ENCODE measurements around the gene KRT23.

The KRT23 gene

DNA sequence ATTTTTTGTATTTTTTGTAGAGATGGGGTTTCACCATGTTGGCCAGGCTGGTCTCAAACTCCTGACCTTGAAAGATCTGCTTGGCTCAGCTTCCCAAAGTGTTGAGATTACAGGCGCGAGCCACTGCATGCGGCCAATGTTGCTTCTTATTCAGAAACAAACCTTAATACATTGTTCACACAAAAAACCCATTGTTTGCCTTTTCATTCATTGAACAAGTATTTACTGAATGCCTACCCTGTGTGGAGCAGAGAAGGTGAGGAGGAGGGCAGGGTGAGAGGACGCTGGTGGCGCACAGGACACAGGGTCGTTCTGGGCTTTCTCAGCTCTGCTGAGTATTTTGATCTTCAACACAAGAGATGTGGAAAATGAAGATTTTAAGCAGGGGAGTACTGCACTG lies 8.0 kb upstream of the KRT23 start:
- no peaks in the 10 kb centered on the region for H3K36me3 ChIP-seq (ENCODE audit: insufficient read depth, low read length)
- no peak overlapping the region for H3K4me3 ChIP-seq
- H3K27ac ChIP-seq, result no peak overlapping the region
- DNase-seq (ENCODE audit: low read depth, low spot score), result no peak
- H3K9ac ChIP-seq (ENCODE audit: insufficient read length), result no peak overlapping the region
- TF ChIP-seq FOXP2 (optimal IDR thresholded peaks at IDR 0.05; ENCODE audit: control extremely low read depth, extremely low read length, insufficient read depth) (no peak), POLR2AphosphoS5 (IDR thresholded peaks at IDR 0.05; ENCODE audit: borderline replicate concordance, low read depth, low read length) (no peak), EZH2 (IDR thresholded peaks at IDR 0.05) (no peak)
- no peaks in the 10 kb centered on the region for H3K9me3 ChIP-seq (ENCODE audit: low read depth, low read length)

DNA sequence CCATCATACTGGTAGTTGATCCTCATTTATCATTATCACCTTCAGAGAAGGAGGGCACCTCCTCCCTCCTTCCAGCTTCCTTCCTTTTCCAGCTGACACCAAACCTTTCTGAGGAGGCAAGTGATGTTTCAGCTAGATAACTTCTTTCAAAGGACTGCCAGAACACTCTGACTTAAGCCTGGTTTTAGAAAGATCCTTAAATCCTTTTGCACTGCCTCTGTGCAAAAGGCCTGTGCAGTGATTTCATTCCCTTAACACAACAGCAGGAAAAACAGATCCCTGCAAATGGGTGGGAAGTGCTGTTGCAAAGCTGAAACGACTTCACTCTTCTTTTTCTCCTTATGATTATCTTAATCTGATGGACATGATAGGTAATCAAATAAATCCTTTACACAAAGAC lies 7.1 kb upstream of the KRT23 start:
- Histone ChIP-seq H3K4me3 (no peak overlapping the region), H3K9me3 (ENCODE audit: low read depth, low read length) (no peaks in the 10 kb centered on the region), H3K9ac (ENCODE audit: insufficient read length) (no peak overlapping the region), H3K36me3 (ENCODE audit: insufficient read depth, low read length) (no peaks in the 10 kb centered on the region), H3K27ac (no peak overlapping the region)
- DNase-seq (ENCODE audit: low read depth, low spot score), result no peak
- TF ChIP-seq FOXP2 (optimal IDR thresholded peaks at IDR 0.05; ENCODE audit: control extremely low read depth, extremely low read length, insufficient read depth), result no peak
- no peak for TF ChIP-seq EZH2 (IDR thresholded peaks at IDR 0.05)
- TF ChIP-seq POLR2AphosphoS5 (IDR thresholded peaks at IDR 0.05; ENCODE audit: borderline replicate concordance, low read depth, low read length), result no peak

DNA sequence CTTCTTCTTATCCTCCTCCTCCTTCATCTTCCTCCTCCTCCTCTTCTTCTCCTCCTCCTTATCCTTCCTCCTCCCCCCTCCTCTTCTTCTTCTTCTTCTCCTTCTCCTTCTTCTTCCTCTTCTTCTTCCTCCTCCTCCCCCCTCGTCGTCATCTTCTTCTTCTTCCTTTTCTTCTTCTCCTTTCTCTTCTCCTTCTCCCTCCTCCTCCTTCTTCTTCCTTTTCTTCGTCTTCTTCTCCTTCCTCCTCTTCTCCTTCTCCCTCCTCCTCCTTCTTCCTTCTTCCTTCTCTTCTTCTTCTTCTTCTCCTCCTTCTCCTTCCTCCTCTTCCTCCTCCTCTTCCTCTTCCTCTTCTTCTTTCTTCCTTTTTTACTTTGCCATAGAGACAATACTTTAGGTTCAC lies 5.1 kb upstream of the KRT23 start:
- DNase-seq (ENCODE audit: low read depth, low spot score), result no peak
- no peak overlapping the region for H3K4me3 ChIP-seq
- no peaks in the 10 kb centered on the region for H3K9me3 ChIP-seq (ENCODE audit: low read depth, low read length)
- H3K9ac ChIP-seq (ENCODE audit: insufficient read length), result no peak overlapping the region
- H3K36me3 ChIP-seq (ENCODE audit: insufficient read depth, low read length), result no peaks in the 10 kb centered on the region
- TF ChIP-seq FOXP2 (optimal IDR thresholded peaks at IDR 0.05; ENCODE audit: control extremely low read depth, extremely low read length, insufficient read depth), result no peak
- TF ChIP-seq POLR2AphosphoS5 (IDR thresholded peaks at IDR 0.05; ENCODE audit: borderline replicate concordance, low read depth, low read length), result no peak
- no peak for TF ChIP-seq EZH2 (IDR thresholded peaks at IDR 0.05)
- no peak overlapping the region for H3K27ac ChIP-seq

DNA sequence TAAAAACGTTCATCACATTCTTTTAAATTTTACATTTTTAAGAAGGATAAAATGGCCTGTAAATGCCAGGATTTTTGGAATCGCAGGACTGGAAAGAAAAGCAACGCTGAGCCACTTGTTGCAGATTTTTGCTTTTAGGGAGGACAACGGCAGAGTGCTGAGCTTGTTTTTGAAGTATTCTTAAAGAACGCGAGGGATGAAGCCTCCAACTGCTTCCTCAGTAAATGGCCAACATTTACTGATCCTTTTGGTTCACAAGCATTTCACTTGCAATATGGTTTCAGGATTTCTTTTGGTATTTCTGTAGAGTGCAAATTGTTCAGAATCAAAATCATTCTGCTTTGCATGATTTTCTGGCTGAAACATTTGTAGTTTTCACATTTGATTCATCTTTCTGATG lies 2.8 kb upstream of the KRT23 start:
- Histone ChIP-seq H3K4me3 (no peak overlapping the region), H3K9ac (ENCODE audit: insufficient read length) (no peak overlapping the region), H3K27ac (no peak overlapping the region), H3K9me3 (ENCODE audit: low read depth, low read length) (no peaks in the 10 kb centered on the region), H3K36me3 (ENCODE audit: insufficient read depth, low read length) (no peaks in the 10 kb centered on the region)
- no peak for TF ChIP-seq POLR2AphosphoS5 (IDR thresholded peaks at IDR 0.05; ENCODE audit: borderline replicate concordance, low read depth, low read length)
- TF ChIP-seq EZH2 (IDR thresholded peaks at IDR 0.05), result no peak
- TF ChIP-seq FOXP2 (optimal IDR thresholded peaks at IDR 0.05; ENCODE audit: control extremely low read depth, extremely low read length, insufficient read depth), result no peak
- DNase-seq (ENCODE audit: low read depth, low spot score), result no peak

DNA sequence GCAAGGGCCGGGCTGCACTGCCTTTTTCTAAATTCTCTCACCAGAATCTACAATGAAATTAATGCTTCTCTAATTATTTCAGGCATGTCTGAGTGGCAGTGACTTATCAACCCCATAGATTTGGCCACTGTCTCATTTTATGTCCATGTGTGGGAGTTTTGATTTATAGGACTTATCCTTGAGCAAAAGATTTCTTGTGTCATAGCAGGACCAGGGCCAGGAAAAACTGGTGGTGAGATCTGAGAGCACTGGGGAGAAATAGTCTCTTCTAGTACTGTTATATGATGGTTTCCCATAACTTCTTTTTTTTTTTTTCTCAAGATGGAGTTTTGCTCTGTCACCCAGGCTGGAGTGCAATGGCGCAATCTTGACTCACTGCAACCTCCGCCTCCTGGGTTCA lies 1.5 kb upstream of the KRT23 start:
- no peaks in the 10 kb centered on the region for H3K9me3 ChIP-seq (ENCODE audit: low read depth, low read length)
- H3K36me3 ChIP-seq (ENCODE audit: insufficient read depth, low read length), result no peaks in the 10 kb centered on the region
- no peak overlapping the region for H3K27ac ChIP-seq
- DNase-seq (ENCODE audit: low read depth, low spot score), result no peak
- no peak overlapping the region for H3K9ac ChIP-seq (ENCODE audit: insufficient read length)
- TF ChIP-seq POLR2AphosphoS5 (IDR thresholded peaks at IDR 0.05; ENCODE audit: borderline replicate concordance, low read depth, low read length), result no peak
- no peak for TF ChIP-seq EZH2 (IDR thresholded peaks at IDR 0.05)
- TF ChIP-seq FOXP2 (optimal IDR thresholded peaks at IDR 0.05; ENCODE audit: control extremely low read depth, extremely low read length, insufficient read depth), result no peak
- no peak overlapping the region for H3K4me3 ChIP-seq

DNA sequence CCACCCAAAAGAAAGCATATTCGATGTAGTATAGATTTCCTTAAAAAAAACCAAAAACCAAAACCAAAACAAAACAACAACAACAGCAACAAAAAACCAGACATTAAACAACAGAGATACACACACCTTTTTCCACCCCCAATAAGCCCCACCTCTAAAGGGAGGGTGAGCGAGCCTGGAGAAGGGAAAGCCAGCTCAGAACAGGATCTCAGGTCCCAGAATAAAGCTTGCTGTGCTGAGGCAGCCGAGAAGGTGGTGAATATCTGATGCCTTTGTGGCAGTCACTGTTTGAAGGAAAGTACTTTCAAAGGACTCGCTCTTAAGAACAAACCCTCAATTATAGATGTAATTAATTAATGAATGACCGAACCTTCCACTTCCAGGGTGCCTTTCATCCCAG lies 470 bp downstream of the KRT23 start:
- H3K9ac ChIP-seq (ENCODE audit: insufficient read length), result no peak overlapping the region
- H3K36me3 ChIP-seq (ENCODE audit: insufficient read depth, low read length), result no peaks in the 10 kb centered on the region
- no peak for DNase-seq (ENCODE audit: low read depth, low spot score)
- TF ChIP-seq POLR2AphosphoS5 (IDR thresholded peaks at IDR 0.05; ENCODE audit: borderline replicate concordance, low read depth, low read length), result no peak
- no peak for TF ChIP-seq EZH2 (IDR thresholded peaks at IDR 0.05)
- no peak for TF ChIP-seq FOXP2 (optimal IDR thresholded peaks at IDR 0.05; ENCODE audit: control extremely low read depth, extremely low read length, insufficient read depth)
- H3K4me3 ChIP-seq, result no peak overlapping the region
- no peaks in the 10 kb centered on the region for H3K9me3 ChIP-seq (ENCODE audit: low read depth, low read length)
- H3K27ac ChIP-seq, result no peak overlapping the region

DNA sequence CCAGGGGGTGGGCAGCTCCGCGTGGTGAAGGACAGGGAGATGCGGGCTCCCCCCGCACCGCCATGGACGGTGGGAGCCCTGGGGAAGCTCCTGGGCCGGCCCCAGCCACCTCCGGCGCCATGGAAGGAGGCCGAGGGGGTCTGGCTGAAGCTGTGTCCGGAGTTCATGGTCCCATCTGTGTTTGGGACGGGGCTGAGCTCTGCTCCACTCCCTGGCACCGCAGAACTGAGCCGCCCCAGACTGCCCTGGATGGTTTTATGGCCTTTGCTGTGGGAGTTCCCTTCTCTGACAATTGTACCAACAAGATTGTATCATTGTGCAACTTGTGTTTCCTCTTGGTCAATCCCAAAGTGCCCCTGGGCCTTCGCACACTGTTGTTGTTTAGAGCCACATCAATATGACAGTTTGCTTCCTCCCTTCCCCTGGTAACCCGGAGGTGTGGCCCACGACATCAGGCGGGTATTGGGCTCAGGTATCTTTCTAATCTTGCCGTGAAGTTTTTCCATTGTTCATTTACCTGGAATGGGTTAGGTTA lies 942 bp downstream of the KRT23 start:
- Histone ChIP-seq H3K36me3 (ENCODE audit: insufficient read depth, low read length) (no peaks in the 10 kb centered on the region), H3K27ac (no peak overlapping the region), H3K4me3 (no peak overlapping the region), H3K9me3 (ENCODE audit: low read depth, low read length) (no peaks in the 10 kb centered on the region), H3K9ac (ENCODE audit: insufficient read length) (no peak overlapping the region)
- DNase-seq (ENCODE audit: low read depth, low spot score), result no peak
- TF ChIP-seq EZH2 (IDR thresholded peaks at IDR 0.05), result no peak
- TF ChIP-seq FOXP2 (optimal IDR thresholded peaks at IDR 0.05; ENCODE audit: control extremely low read depth, extremely low read length, insufficient read depth), result no peak
- TF ChIP-seq POLR2AphosphoS5 (IDR thresholded peaks at IDR 0.05; ENCODE audit: borderline replicate concordance, low read depth, low read length), result no peak

DNA sequence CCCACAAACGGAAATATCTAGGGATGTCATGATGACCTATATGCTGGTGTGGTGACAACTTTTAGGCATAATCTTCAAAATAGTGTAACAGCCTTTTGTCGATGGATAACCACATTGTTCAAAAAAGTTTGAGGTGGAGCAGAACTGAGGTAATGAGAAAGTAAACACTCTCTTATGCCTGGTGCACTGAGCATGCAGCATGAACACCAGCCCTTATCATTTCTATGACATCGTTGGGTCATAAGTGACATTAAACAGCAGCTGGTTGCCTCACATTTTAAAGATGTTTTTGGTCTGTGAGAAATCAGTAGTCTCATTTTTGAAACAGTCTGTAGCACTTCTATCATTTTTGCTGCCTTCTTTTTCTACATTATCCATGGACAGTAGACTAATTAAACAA lies 1.8 kb downstream of the KRT23 start:
- Histone ChIP-seq H3K4me3 (no peak overlapping the region), H3K9ac (ENCODE audit: insufficient read length) (no peak overlapping the region), H3K36me3 (ENCODE audit: insufficient read depth, low read length) (no peaks in the 10 kb centered on the region), H3K9me3 (ENCODE audit: low read depth, low read length) (no peaks in the 10 kb centered on the region), H3K27ac (no peak overlapping the region)
- no peak for DNase-seq (ENCODE audit: low read depth, low spot score)
- TF ChIP-seq EZH2 (IDR thresholded peaks at IDR 0.05) (no peak), FOXP2 (optimal IDR thresholded peaks at IDR 0.05; ENCODE audit: control extremely low read depth, extremely low read length, insufficient read depth) (no peak), POLR2AphosphoS5 (IDR thresholded peaks at IDR 0.05; ENCODE audit: borderline replicate concordance, low read depth, low read length) (no peak)

DNA sequence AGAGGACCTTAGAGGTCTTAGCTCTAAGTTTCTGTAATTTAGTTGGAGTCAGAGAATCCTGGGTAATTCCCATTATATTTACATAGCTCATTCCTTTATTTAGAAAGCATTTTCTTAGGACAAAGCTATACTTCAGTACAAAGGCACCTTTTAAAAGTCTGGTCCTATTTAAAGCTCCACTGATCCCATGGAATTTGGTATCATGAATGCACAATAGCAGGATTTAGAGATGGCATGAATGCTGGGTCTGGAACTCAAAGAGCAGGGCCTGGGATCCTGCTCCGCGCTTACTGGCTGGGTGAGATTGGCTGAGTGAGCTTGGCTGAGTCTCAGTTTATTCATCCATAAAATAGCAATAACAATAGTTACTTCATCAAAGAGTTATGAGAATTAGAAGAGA lies 4.8 kb downstream of the KRT23 start:
- Histone ChIP-seq H3K27ac (no peak overlapping the region), H3K36me3 (ENCODE audit: insufficient read depth, low read length) (no peaks in the 10 kb centered on the region), H3K9me3 (ENCODE audit: low read depth, low read length) (no peaks in the 10 kb centered on the region), H3K4me3 (no peak overlapping the region), H3K9ac (ENCODE audit: insufficient read length) (no peak overlapping the region)
- TF ChIP-seq POLR2AphosphoS5 (IDR thresholded peaks at IDR 0.05; ENCODE audit: borderline replicate concordance, low read depth, low read length) (no peak), FOXP2 (optimal IDR thresholded peaks at IDR 0.05; ENCODE audit: control extremely low read depth, extremely low read length, insufficient read depth) (no peak), EZH2 (IDR thresholded peaks at IDR 0.05) (no peak)
- DNase-seq (ENCODE audit: low read depth, low spot score), result no peak
